Inflammatory macrophage (primary cell): ENCODE measurements around the gene ANGPTL2.

ENCODE experiments used
- DNase-seq, 2 donors: peaks; one replicate each; pipeline ENCODE4 v3.0.0-alpha.2; 2020 to 2022

The ANGPTL2 gene

GRCh38 chr9:127136081-127136879 lies 13.8 kb upstream of the ANGPTL2 start:
- no peak for DNase-seq

- no peak for DNase-seq
These were observed 12.8 kb upstream of the ANGPTL2 start for GRCh38 chr9:127135056-127135745.

GRCh38 chr9:127133739-127134167 lies 11.3 kb upstream of the ANGPTL2 start:
- no peak for DNase-seq

GRCh38 chr9:127132921-127133647 lies 10.6 kb upstream of the ANGPTL2 start:
- DNase-seq, result no peak

- no peak for DNase-seq
These were observed 9.9 kb upstream of the ANGPTL2 start for GRCh38 chr9:127132375-127132774.

GRCh38 chr9:127131871-127132270 lies 9.4 kb upstream of the ANGPTL2 start:
- DNase-seq, result no peak

GRCh38 chr9:127130661-127131538 lies 8.5 kb upstream of the ANGPTL2 start:
- peak; percentile 81 to 86 for DNase-seq

GRCh38 chr9:127130235-127130634 lies 7.8 kb upstream of the ANGPTL2 start:
- no peak for DNase-seq

- DNase-seq, result no peak
These were observed 7.3 kb upstream of the ANGPTL2 start for GRCh38 chr9:127129718-127130085.

GRCh38 chr9:127129073-127129717 lies 6.8 kb upstream of the ANGPTL2 start:
- no peak for DNase-seq

- no peak for DNase-seq
These were observed 6.1 kb upstream of the ANGPTL2 start for GRCh38 chr9:127128341-127129072.

- DNase-seq, result no peak
These were observed 4.5 kb upstream of the ANGPTL2 start for GRCh38 chr9:127126971-127127370.

- no peak for DNase-seq
These were observed 2.4 kb upstream of the ANGPTL2 start for GRCh38 chr9:127124792-127125191.

GRCh38 chr9:127124111-127124531 lies 1.7 kb upstream of the ANGPTL2 start:
- DNase-seq, result no peak

GRCh38 chr9:127123064-127123890 lies 842 bp upstream of the ANGPTL2 start:
- no peak for DNase-seq

GRCh38 chr9:127121628-127122175 lies 733 bp downstream of the ANGPTL2 start:
- DNase-seq, result no peak

GRCh38 chr9:127119320-127119709 lies 3.1 kb downstream of the ANGPTL2 start:
- DNase-seq, result no peak

GRCh38 chr9:127118597-127119319 lies 3.7 kb downstream of the ANGPTL2 start:
- no peak for DNase-seq

- DNase-seq, result no peak
These were observed 4.6 kb downstream of the ANGPTL2 start for GRCh38 chr9:127117801-127118200.
